GM12873 (cell line): ENCODE results near the gene NLK.

Experiments used
- CTCF ChIP-seq: IDR thresholded peaks from 2 replicates; pipeline ENCODE4 v1.5.1; 2012; ENCODE audit warnings: low read depth, mild to moderate bottlenecking, moderate library complexity, low read length, control low read depth; ENCODE audit not compliant: insufficient read depth; ENCODE audit errors: missing control alignments

The NLK gene

GRCh38 chr17:28057731-28058246 is 15.3 kb downstream of the NLK start:
- no peak for TF ChIP-seq CTCF

- TF ChIP-seq CTCF, result no peak
Observed at GRCh38 chr17:28059675-28060074, 17.2 kb downstream of the NLK start.

- no peak for TF ChIP-seq CTCF
Observed at GRCh38 chr17:28065706-28066105, 23.2 kb downstream of the NLK start.

GRCh38 chr17:28069061-28069460 is 26.6 kb downstream of the NLK start:
- no peak for TF ChIP-seq CTCF

GRCh38 chr17:28071179-28071578 is 28.7 kb downstream of the NLK start:
- no peak for TF ChIP-seq CTCF

GRCh38 chr17:28071891-28072606 is 29.6 kb downstream of the NLK start:
- TF ChIP-seq CTCF, result no peak

GRCh38 chr17:28072936-28073533 is 30.6 kb downstream of the NLK start:
- TF ChIP-seq CTCF, result no peak
